Measurements from ENCODE around the gene OLFML2A. TPM values are rescaled to one million over a fixed set of nuclear protein-coding genes. Genes with fewer than 3 reads are reported as not detected.

Gene OLFML2A
- total RNA-seq, 2 donors from 2014 or later: not detected

DNA sequence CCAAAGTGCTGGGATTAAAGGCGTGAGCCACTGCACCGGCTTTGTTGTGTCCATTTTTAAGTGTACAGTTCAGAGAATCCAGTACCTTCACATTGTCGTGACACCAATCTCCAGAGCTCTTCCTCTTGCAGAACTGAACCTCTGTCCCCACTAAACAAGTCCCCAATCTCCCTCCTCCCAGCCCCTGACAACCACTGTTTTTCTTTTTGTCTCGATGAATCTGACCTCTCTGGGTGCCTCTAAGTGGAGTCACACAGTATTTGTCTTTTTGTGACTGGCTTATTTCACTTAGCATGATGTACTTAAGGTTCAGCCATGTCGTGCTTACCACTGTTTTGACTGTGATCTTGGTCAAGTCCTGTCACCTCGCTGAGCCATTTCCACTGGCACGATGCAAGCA is 77.9 kb downstream of the OLFML2A start:
- peaks cover 12% of the 10 kb centered on the region for H3K27me3 Mint-ChIP-seq (ENCODE audit: low read depth)
- peak overlapping the region; percentile 26 for H3K27ac Mint-ChIP-seq
- no peaks in the 10 kb centered on the region for H3K9me3 Mint-ChIP-seq
- no peak for ATAC-seq (replicated peaks in 1 of 2)
- H3K4me3 Mint-ChIP-seq: no peak overlapping the region
- no peak for DNase-seq
- H3K36me3 Mint-ChIP-seq (ENCODE audit: insufficient read depth in 2 of 2): peaks cover 3 to 11% of the 10 kb centered on the region in 2 donors
- H3K4me1 Mint-ChIP-seq (ENCODE audit: low read depth): peaks cover 40% of the 10 kb centered on the region

DNA sequence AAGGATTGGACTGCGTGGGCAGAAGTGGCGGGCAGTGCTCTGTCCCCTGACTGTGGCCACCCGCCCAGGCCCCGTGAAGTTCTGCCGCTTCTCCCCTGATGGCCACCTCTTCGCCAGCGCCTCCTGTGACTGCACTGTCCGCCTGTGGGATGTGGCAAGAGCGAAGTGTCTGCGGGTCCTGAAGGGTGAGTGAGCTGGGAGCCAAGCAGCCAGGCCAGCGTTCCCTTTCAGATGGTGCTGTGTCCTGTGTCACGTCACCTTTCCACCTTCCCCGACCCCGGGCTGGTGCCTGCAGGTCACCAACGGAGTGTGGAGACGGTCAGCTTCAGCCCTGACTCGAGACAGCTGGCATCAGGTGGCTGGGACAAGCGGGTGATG is 78.6 kb downstream of the OLFML2A start:
- Mint-ChIP-seq H3K36me3 (ENCODE audit: insufficient read depth in 2 of 2) (peaks cover 10 to 18% of the 10 kb centered on the region in 2 donors), H3K27ac (peak overlapping the region; percentile 26), H3K4me1 (ENCODE audit: low read depth) (peaks cover 47% of the 10 kb centered on the region), H3K9me3 (no peaks in the 10 kb centered on the region), H3K27me3 (ENCODE audit: low read depth) (peaks cover 9% of the 10 kb centered on the region), H3K4me3 (no peak overlapping the region)
- no peak for ATAC-seq (replicated peaks in 1 of 2)
- DNase-seq: no peak

DNA sequence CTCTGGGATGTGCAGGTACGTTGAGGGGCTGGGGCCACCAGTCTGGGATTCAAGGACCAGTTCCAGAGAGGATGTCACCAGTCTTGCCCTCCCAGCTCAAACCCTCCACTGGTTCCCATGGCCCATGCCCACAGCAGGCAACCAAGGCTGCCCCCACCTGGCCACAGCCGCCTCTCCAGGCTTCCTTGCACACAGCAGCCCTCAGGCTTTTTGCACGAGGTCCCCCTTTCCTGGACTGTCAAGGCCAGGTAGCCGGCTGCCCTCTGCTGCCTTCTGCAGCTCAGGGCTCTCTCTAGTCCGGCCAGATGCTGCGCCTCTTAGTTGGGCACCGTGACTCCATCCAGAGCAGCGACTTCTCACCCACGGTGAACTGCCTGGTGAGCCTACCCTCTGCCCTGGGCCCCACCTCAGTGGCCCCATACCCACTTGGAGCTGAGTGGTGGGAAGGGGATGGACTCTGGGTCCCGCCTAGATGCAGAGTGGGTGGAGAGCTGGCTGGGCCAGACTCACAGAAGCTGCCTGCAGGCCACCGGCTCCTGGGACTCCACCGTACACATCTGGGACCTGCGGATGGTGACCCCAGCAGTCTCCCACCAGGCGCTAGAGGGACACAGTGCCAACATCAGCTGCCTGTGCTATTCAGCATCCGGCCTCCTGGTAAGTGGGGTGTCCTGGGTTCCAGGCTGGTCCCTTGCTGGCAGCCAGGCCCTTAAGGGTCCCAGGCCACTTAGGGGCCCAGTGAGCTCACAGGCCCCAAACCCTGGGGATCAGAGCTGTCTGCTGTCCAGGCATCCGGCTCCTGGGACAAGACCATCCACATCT is 79.2 kb downstream of the OLFML2A start:
- peak in 1 of 2 donors; percentile 43 for DNase-seq
- Mint-ChIP-seq H3K9me3 (no peaks in the 10 kb centered on the region), H3K27me3 (ENCODE audit: low read depth) (peaks cover 5% of the 10 kb centered on the region), H3K36me3 (ENCODE audit: insufficient read depth in 2 of 2) (peaks cover 10 to 22% of the 10 kb centered on the region in 2 donors), H3K4me3 (no peak overlapping the region), H3K4me1 (ENCODE audit: low read depth) (peaks cover 48% of the 10 kb centered on the region), H3K27ac (no peak overlapping the region)
- ATAC-seq (replicated peaks in 1 of 2): peak in 1 of 2 donors; percentile 5

DNA sequence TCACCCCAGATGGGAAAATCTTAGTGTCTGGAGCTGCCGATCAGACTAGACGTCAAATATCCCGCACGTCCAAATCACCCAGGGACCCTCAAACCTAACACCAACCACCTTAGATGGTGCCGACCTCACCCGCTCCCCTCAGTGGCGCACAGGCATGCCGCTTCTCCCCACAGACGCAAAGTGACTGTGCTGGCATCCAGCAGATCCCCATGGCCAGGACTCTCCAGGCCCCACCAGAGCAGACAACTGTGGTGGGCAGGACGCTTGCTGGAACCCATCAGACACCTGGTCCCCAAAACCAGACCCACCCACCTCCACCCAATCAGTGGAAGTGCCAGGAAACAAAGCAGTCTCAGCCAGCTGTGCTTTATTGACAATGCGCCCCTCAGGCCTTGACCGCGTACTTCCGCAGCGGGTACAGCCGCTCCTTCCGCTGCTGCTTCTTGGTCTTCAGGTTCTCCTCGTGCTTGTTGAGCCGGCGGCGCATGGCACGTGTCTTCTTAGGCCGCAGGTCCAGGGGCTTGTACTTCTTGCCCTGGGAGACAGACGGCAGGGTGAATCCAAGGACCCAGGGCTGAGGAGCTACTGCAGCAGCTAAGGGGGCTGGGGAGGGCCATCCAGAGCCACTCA is 80.7 kb downstream of the OLFML2A start:
- Mint-ChIP-seq H3K27ac (no peak overlapping the region), H3K9me3 (no peaks in the 10 kb centered on the region), H3K27me3 (ENCODE audit: low read depth) (no peaks in the 10 kb centered on the region), H3K4me1 (ENCODE audit: low read depth) (peaks cover 45% of the 10 kb centered on the region), H3K36me3 (ENCODE audit: insufficient read depth in 2 of 2) (peaks cover 12 to 24% of the 10 kb centered on the region in 2 donors), H3K4me3 (no peak overlapping the region)
- no peak for ATAC-seq (replicated peaks in 1 of 2)
- DNase-seq: no peak

DNA sequence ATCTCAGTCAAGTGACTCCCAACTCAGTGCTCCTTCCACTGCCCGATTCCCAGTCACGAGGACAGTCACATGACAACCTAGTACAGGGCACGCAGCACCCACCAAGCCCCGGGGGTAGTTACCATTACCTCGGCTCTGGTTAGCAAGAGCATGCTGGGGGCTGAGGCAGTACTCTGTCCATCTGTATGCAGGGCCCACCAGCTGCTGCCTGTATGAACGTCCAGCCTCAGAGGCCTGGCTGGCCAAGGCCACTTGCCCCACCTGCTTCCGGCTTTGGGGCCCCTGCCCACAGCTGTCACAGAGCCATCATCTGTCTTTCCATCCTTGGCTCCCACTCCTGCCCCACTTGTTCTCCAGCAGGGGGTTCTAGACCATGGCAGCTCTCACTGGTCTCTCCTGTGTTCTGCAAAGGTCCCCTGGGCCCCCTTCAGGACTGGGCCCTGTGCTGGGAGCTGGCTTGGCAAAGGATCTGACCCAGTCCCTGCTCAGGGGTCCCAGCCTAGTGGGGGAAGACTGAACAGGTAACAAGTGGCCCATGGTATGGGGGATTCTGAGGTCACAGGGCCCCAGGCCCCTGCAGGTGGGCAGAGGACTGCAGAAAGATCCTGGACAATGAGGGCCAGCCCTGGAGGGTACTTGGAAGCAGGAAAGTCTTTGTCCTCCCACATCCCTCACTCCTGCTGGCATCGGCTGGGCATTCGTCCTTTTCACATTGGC is 81.6 kb downstream of the OLFML2A start:
- H3K9me3 Mint-ChIP-seq: no peaks in the 10 kb centered on the region
- H3K27me3 Mint-ChIP-seq (ENCODE audit: low read depth): no peaks in the 10 kb centered on the region
- peak overlapping the region in 1 of 2 donors; percentile 29 for H3K4me3 Mint-ChIP-seq
- peaks cover 42% of the 10 kb centered on the region for H3K4me1 Mint-ChIP-seq (ENCODE audit: low read depth)
- peaks cover 12 to 24% of the 10 kb centered on the region in 2 donors for H3K36me3 Mint-ChIP-seq (ENCODE audit: insufficient read depth in 2 of 2)
- H3K27ac Mint-ChIP-seq: peak overlapping the region; percentile 33
- DNase-seq (no peak), ATAC-seq (replicated peaks in 1 of 2) (no peak)

DNA sequence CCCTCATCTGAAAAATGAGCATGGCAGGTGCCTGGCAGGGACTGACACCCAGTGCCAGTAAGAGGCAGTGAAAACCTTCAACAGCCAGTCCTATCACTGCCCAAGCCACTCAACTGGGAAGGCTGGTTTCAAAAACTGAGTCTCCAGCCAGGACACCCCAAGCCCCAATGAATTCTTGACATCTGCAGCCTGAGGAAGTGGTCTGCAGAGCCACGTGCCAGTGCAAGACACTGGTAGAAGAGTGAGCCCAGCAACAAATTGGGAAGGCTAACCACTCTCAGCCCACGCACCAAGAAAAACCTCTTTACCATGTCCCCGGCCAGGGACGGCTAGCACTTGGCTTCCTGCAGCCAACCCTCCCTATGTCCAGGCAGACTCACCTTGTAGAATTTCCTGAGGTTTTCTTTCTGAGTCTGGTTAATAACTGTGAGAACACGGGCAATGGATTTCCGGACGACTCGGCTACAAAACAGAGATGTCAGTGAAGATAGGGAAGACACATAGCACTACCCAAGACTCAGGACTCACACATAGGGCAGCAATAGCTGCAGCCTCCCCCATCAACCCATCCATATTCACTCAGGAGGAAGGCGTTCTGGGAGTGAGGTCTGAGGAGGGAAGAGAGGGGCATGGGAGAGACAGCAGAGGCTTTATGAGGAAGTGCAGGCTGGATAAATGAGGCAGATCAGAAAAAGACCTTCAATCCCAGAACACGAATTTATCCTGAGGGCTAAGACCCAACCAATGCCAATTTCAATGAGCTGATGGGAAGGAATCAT is 83.1 kb downstream of the OLFML2A start:
- ATAC-seq (replicated peaks in 1 of 2) (no peak), DNase-seq (no peak)
- Mint-ChIP-seq H3K36me3 (ENCODE audit: insufficient read depth in 2 of 2) (peaks cover 12 to 24% of the 10 kb centered on the region in 2 donors), H3K9me3 (no peaks in the 10 kb centered on the region), H3K27me3 (ENCODE audit: low read depth) (no peaks in the 10 kb centered on the region), H3K4me1 (ENCODE audit: low read depth) (peaks cover 44% of the 10 kb centered on the region), H3K4me3 (peak overlapping the region; percentile 92 to 94), H3K27ac (peak overlapping the region; percentile 85)

DNA sequence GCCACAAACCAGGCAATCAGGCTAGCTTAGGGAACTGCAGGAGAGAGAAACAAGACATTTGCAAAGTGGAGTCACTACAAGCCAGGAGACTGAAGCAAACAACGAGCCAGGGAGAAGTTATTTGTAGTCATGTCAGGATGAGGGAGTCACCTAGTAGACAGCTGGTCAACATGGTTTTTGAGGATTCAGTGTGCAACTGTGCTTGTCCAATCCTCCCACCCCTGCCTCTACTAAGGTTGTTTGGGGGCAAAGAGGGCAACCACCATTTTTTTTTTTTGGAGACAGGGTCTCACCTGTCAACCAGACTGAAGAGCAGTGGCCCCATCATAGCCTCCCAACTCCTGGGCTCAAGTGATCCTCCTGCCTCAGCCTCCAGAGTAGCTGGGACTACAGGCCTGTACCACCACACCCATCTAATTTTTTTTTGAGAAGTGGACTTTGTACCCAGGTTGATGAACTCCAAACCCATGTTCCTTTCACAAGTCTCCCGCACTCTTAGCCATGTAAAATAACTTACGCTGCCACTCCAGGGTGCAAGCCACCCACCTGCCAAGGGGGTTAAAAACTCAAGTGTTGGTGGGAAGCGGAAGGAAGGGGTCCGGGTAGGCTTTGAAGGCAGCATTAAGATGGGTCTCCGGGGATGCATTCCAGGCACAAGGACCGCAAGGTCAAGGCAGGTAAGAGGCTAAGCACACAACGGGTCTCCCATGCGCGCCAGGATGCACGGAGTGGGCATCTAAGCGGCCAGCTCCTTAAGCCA is 83.8 kb downstream of the OLFML2A start:
- DNase-seq (no peak), ATAC-seq (replicated peaks in 1 of 2) (no peak)
- Mint-ChIP-seq H3K27ac (peak overlapping the region; percentile 87), H3K27me3 (ENCODE audit: low read depth) (no peaks in the 10 kb centered on the region), H3K4me3 (peak overlapping the region; percentile 92 to 94), H3K9me3 (no peaks in the 10 kb centered on the region), H3K36me3 (ENCODE audit: insufficient read depth in 2 of 2) (peaks cover 12 to 24% of the 10 kb centered on the region in 2 donors), H3K4me1 (ENCODE audit: low read depth) (peaks cover 41% of the 10 kb centered on the region)

DNA sequence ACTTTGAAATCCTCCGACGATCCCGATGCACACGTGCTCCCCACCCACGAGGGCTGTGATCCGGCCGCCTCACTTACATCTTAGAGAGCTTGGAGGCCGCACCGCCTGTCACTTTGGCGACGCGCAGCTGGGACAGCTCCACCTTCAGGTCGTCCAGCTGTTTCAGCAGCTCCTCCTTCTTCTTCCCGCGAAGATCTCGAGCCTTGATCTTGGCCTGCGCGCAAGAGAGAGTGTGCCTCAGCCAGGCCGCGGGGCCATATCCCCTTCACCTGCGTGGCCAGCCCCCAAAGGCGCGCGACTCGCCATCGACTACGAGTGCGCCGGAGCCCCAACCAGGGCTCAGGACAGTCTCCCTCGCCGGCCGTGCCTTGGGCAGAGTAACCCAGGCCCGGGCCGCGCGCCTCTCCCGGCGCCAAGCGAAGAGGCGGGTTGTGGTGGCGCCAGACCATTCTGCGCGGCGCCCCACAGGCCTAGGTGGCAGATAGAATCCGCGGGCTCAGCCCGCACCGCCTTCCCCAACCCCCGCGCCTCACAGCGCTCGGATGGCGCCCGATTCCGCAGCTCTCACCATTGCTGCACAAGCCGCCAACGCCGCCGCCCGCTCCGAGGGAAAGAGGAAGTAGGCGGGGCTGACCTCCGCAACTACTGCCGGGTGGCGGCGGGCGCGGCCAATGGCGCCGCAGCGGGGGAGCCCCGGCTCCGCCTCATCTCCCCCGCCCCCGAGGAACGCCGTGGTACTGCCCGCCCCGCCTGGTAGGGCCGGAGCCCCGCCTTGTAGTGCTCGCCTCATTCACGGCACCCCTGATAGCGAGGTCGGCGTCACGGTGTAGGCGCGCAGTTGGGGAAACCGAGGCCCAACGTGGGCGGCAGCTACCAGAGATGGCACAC is 84.7 kb downstream of the OLFML2A start, which contains the start of the genes ARPC5L and RPL35:
Gene ARPC5L (plus strand): TSS at position 789 of the 888 bp plus-strand sequence. CDS start 7,161 bp downstream, outside the sequence.
Gene RPL35 (minus strand): TSS at position 616 of the 888 bp plus-strand sequence. CDS start 45 bp downstream, at position 571.
- H3K27me3 Mint-ChIP-seq (ENCODE audit: low read depth): no peaks in the 10 kb centered on the region
- DNase-seq (peak; percentile 98), ATAC-seq (replicated peaks in 1 of 2) (peak; percentile 96)
- H3K4me3 Mint-ChIP-seq: peak within 1 kb of the TSS; percentile 92 to 94
- H3K4me1 Mint-ChIP-seq (ENCODE audit: low read depth): peaks cover 42% of the 10 kb centered on the region
- H3K27ac Mint-ChIP-seq: peak within 1 kb of the TSS; percentile 87
- peaks cover 12 to 24% of the 10 kb centered on the region in 2 donors for H3K36me3 Mint-ChIP-seq (ENCODE audit: insufficient read depth in 2 of 2)
- H3K9me3 Mint-ChIP-seq: no peaks in the 10 kb centered on the region

DNA sequence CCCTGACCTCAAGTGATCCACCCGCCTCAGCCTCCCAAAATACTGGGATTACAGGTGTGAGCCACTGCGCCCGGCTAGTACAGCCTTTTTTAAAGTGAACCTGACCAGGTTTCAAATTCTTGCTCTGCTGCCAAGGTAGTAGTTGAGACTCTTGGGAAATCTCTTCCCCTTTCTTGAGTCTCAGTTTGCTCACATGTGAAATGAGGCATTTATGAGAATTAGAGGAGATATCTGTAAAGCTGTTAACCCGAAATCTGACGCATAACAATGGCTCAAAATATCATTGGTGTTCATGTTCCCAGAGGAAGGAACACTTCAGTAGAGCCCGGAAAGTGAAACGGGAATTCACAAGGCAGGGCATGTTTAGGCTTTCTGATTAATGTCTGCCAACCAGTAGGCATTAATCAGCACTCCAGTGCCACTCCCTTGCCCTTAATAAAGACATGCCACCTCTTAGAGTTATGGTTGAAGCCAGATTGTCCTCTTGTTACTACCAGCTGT is 86.5 kb downstream of the OLFML2A start:
- peaks cover 12 to 22% of the 10 kb centered on the region in 2 donors for H3K36me3 Mint-ChIP-seq (ENCODE audit: insufficient read depth in 2 of 2)
- ATAC-seq (replicated peaks in 1 of 2): no peak
- no peaks in the 10 kb centered on the region for H3K9me3 Mint-ChIP-seq
- H3K27ac Mint-ChIP-seq: no peak overlapping the region
- peak overlapping the region; percentile 37 to 55 for H3K4me3 Mint-ChIP-seq
- no peak for DNase-seq
- H3K27me3 Mint-ChIP-seq (ENCODE audit: low read depth): no peaks in the 10 kb centered on the region
- peaks cover 45% of the 10 kb centered on the region for H3K4me1 Mint-ChIP-seq (ENCODE audit: low read depth)
